Vagina (tissue), 2 donors: ENCODE measurements around the gene SPACA5.

ENCODE experiments used
- POLR2AphosphoS5 ChIP-seq, 2 donors: sonication (generic); formaldehyde crosslinking; IDR thresholded peaks; one replicate each; pipeline ENCODE4 v1.9.0; 2017; ENCODE audit warnings: antibody characterized with exemption in 2 of 2, mild to moderate bottlenecking in 2 of 2, low read depth in 1 of 2; ENCODE audit not compliant: insufficient read depth in 1 of 2
- TF ChIP-seq, protein P1 (sequence below), 3 experiments: fragments of 450-650 bp in 2 of 3; fragments of 200-600 bp in 1 of 3; sonication (generic) in 1 of 3; IDR thresholded peaks; one replicate each; pipeline ENCODE4 v1.5.1; 2017 to 2019; ENCODE audit warnings: antibody characterized with exemption in 3 of 3, mild to moderate bottlenecking in 2 of 3, moderate library complexity in 2 of 3

DNA sequence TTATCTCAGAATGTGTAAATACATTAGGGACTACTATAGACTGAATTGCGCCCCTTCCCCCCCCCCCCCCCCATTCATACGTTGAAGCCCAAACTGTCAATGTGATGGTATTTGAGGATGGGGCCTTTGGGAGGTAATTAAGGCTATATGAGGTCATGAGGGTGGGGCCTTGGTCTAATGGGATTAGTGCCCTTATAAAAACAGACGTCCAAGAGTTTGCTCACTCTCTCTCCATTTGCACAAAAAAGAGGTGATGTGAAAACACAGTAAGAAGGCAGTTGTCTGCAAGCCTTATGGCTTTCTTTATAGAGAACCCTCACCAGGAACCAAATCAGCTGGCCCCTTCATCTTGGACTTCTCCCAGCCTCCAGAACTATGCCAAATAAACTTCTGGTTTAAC, 15.3 kb downstream of the SPACA5 start:
- TF ChIP-seq, protein P1, sequence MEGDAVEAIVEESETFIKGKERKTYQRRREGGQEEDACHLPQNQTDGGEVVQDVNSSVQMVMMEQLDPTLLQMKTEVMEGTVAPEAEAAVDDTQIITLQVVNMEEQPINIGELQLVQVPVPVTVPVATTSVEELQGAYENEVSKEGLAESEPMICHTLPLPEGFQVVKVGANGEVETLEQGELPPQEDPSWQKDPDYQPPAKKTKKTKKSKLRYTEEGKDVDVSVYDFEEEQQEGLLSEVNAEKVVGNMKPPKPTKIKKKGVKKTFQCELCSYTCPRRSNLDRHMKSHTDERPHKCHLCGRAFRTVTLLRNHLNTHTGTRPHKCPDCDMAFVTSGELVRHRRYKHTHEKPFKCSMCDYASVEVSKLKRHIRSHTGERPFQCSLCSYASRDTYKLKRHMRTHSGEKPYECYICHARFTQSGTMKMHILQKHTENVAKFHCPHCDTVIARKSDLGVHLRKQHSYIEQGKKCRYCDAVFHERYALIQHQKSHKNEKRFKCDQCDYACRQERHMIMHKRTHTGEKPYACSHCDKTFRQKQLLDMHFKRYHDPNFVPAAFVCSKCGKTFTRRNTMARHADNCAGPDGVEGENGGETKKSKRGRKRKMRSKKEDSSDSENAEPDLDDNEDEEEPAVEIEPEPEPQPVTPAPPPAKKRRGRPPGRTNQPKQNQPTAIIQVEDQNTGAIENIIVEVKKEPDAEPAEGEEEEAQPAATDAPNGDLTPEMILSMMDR (IDR thresholded peaks at IDR 0.05), result no peak
- no peak for TF ChIP-seq POLR2AphosphoS5 (IDR thresholded peaks at IDR 0.05; ENCODE audit: insufficient read depth in 1 of 2, low read depth in 1 of 2)
